HG02938 (cell line): ENCODE results near the gene CHRNA10.

ENCODE experiments used
- ATAC-seq: cut with Tn5 transposase; IDR thresholded peaks from one replicate; pipeline ENCODE4 v1.9.1; 2021; ENCODE audit warnings: mild to moderate bottlenecking, moderate library complexity; ENCODE audit not compliant: unreplicated experiment

The CHRNA10 gene

GRCh38 chr11:3635641-3636375, 35.4 kb downstream of the CHRNA10 start:
- ATAC-seq, result no peak

DNA sequence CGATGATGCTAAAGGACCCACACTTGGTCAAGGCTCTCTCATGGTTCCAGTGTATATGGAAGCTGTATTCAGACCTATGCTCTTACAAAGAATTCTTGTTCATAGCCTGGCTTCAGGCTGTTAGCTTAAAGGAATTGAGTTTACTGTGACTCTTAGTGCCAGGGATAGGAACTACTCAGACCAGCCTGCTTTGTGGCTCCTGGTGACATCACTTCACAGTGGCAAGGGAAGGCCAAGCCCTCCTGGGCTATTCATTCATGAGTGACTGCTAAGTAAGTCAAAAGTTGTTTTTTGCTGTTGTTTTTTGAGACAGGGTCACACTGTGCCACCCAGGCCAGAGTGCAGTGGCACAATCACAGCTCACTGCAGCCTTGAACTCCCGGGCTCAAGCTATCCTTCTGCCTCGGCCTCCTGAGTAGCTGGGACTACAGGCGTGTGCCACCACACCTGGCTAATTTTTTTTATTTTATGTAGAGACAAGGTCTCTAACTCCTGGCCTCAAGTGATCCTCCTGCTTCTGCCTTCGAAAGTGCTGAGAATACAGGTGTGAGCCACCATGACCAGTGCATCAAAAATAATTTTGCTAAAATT, 39.0 kb downstream of the CHRNA10 start:
- ATAC-seq, result no peak

- ATAC-seq, result no peak
Measured at GRCh38 chr11:3631331-3631730, 39.9 kb downstream of the CHRNA10 start.

DNA sequence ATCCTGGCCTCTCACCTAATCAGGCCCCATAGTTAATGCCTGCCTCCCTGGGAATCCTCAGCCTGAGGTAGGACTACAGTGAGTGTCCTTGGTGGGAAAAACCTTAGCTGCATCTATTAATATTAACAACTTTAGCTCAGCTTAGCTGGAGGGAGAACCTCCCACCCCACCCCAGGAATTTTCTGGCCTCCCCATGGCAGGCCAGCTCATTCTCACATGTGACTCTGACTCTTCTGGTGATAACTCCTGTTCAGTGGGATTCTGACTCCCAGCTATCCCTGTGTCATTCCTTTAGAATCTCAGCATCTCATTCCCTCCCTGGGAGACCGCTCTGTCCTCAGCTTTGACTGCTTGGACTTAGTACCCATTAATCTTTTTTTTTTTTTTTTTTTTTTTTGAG, 43.9 kb downstream of the CHRNA10 start:
- ATAC-seq, result no peak

DNA sequence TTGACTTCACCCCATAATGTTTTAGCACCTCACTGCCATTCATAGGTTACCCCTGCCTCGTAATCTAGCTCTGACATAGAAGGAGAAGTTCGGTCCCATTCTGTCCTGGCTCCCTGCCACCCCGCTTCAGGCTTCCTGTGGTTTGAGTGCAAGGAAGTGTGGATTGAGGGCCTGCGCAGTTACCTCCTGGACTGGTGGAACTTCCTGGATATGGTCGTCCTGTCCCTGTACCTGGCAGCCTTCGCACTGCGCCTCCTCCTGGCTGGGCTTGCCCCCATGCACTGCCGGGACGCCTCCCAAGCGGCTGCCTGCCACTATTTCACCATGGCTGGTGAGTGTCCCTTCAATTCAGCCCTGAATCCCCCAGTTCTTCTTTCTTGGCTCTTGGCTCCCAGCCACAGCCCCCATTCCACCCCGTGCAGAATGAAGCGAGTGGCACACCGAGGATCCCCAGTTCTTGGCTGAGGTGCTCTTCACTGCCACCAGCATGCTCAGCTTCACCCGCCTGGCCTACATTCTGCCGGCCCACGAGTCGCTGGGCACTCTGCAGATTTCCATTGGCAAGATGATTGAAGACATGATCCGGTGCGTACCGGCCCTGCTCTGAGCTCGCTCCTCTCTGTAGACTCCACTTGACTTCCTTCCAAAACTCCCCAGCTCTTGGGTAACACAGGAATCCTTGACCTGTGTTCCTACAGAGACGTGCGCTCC, 44.8 kb downstream of the CHRNA10 start:
- ATAC-seq, result no peak

GRCh38 chr11:3623767-3624458, 47.3 kb downstream of the CHRNA10 start:
- no peak for ATAC-seq

DNA sequence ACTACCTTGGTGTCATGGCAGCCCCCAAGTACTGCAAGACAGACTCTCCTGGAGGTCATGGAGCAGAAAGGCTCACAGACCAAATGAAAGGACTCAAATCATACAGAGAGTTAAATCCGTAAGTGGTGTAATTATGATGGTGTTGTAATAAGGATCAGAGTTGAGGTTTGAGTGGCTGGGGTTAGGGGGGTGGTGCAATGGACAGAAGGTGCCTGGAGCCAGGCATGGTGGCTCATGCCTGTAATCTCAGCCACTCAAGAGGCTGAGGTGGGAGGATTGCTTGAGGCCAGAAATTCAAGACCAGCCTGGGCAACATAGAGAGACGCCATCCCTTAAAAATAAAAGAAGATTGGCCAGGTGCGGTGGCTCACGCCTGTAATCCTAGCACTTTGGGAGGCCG, 48.1 kb downstream of the CHRNA10 start:
- no peak for ATAC-seq

DNA sequence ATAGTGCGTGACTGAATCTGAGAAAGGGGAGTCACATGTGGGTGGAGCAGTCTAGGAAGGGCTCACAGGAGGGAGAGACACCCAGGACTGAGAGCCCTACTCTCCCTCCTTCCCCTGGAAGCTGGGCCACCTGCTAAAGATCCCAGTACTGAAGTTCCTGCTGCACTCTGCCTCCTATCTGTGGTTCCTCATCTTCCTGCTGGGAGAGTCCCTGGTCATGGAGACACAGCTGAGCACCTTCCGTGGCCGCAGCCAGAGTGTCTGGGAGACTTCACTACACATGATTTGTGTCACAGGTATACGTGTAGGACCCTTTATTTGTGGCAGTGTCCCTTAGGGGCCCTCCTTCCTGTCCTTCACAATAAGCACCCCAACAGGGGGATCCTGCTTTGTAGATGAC, 48.7 kb downstream of the CHRNA10 start:
- no peak for ATAC-seq

- no peak for ATAC-seq
Measured at GRCh38 chr11:3617990-3618389, 53.2 kb downstream of the CHRNA10 start.

DNA sequence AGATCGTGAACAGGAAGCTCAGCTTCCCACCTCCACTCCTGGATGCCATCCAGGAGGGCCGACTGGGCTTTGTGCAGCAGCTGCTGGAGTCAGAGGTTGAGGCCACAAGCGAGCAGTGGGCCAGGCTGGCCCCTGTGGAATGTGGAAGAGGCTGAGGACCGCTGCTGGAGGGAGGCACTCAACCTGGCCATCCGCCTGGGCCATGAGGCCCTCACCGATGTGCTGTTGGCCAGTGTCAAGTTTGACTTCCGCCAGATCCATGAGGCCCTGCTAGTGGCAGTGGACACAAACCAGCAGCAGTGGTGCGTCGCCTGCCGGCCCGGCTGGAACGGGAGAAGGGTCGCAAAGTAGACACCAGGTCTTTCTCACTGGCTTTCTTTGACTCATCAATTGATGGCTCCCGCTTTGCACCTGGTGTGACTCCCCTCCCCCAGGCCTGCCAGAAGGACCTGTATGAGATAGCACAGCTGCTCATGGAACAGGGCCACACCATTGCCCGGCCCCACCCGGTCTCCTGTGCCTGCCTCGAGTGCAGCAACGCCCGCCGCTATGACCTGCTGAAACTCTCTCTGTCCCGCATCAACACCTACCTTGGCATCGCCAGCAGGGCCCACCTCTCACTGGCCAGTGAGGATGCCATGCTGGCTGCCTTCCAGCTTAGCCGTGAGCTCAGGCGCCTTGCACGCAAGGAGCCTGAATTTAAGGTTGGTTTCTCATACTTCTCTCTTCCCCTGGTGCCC, 54.3 kb downstream of the CHRNA10 start:
- no peak for ATAC-seq

GRCh38 chr11:3615998-3616397, 55.2 kb downstream of the CHRNA10 start:
- no peak for ATAC-seq
